DOHH2 (cell line): ENCODE data around the gene ADAMTSL1.

Source experiments
- H3F3A ChIP-seq: fragments of 200-600 bp; sonication (generic), shearing (Covaris generic); 2 replicates; pipeline ENCODE4 v1.6.0; 2016; ENCODE audit warnings: antibody characterized with exemption, mild to moderate bottlenecking; ENCODE audit not compliant: control insufficient read depth, insufficient read depth
- H3K27ac ChIP-seq: fragments of 200-600 bp; sonication (generic); 2 replicates; pipeline ENCODE4 v1.5.1; 2014; ENCODE audit warnings: low read depth, mild to moderate bottlenecking, low read length, moderate library complexity
- H3K27me3 ChIP-seq: fragments of 200-600 bp; sonication (generic); 2 replicates; pipeline ENCODE4 v1.6.1; 2014; ENCODE audit warnings: mild to moderate bottlenecking, low read length, mixed read lengths; ENCODE audit not compliant: control insufficient read depth
- H3K36me3 ChIP-seq: fragments of 200-600 bp; sonication (generic); 2 replicates; pipeline ENCODE4 v1.6.1; 2014; ENCODE audit warnings: mild to moderate bottlenecking, low read length, moderate library complexity, mixed read lengths; ENCODE audit not compliant: control insufficient read depth
- H3K4me1 ChIP-seq: fragments of 200-600 bp; sonication (generic); 2 replicates; pipeline ENCODE4 v1.6.1; 2014; ENCODE audit warnings: mild to moderate bottlenecking, low read length, mixed read lengths; ENCODE audit not compliant: control insufficient read depth
- H3K4me2 ChIP-seq: fragments of 200-600 bp; sonication (generic); 2 replicates; pipeline ENCODE4 v1.6.0; 2014; ENCODE audit warnings: mild to moderate bottlenecking, low read length, moderate library complexity
- H3K4me3 ChIP-seq: fragments of 200-600 bp; sonication (generic); 2 replicates; pipeline ENCODE4 v1.5.1; 2014; ENCODE audit warnings: mild to moderate bottlenecking, low read length, mixed read lengths
- H3K79me2 ChIP-seq: fragments of 200-600 bp; sonication (generic); 2 replicates; pipeline ENCODE4 v1.6.1; 2014; ENCODE audit warnings: mild to moderate bottlenecking, low read length, mixed read lengths; ENCODE audit not compliant: control insufficient read depth
- H3K9me2 ChIP-seq: fragments of 200-600 bp; sonication (generic); replicated peaks from 2 replicates; pipeline ENCODE4 v1.6.1; 2014; ENCODE audit warnings: mild to moderate bottlenecking, low read length, mixed read lengths; ENCODE audit not compliant: control insufficient read depth
- H3K9me3 ChIP-seq: fragments of 200-600 bp; sonication (generic); 2 replicates; pipeline ENCODE4 v1.6.1; 2014; ENCODE audit warnings: antibody characterized with exemption, low read length, mixed read lengths; ENCODE audit not compliant: control insufficient read depth, insufficient read depth
- H4K20me1 ChIP-seq: fragments of 200-600 bp; sonication (generic); 2 replicates; pipeline ENCODE4 v1.6.0; 2014; ENCODE audit warnings: low read depth, mild to moderate bottlenecking, antibody characterized with exemption, low read length, moderate library complexity; ENCODE audit not compliant: control insufficient read depth, insufficient read depth
- CTCF ChIP-seq: fragments of 200-600 bp; sonication (generic); IDR thresholded peaks from one replicate; pipeline ENCODE4 v1.5.1; 2014; ENCODE audit warnings: antibody characterized with exemption, mild to moderate bottlenecking, low read depth, low read length; ENCODE audit not compliant: poor library complexity, severe bottlenecking
- EZH2phosphoT487 ChIP-seq: fragments of 200-600 bp; sonication (generic); IDR thresholded peaks from 2 replicates; pipeline ENCODE4 v1.6.1; 2017; ENCODE audit warnings: borderline replicate concordance, mild to moderate bottlenecking, antibody characterized with exemption, low read length, moderate library complexity, mixed read lengths

ADAMTSL1 gene

GRCh38 chr9:18834740-18835361 lies 360.9 kb downstream of the ADAMTSL1 start:
- Histone ChIP-seq H3K27ac (no peak overlapping the region), H4K20me1 (no peaks in the 10 kb centered on the region), H3K4me2 (no peak overlapping the region), H3K9me2 (no peaks in the 10 kb centered on the region), H3K4me1 (no peaks in the 10 kb centered on the region), H3K27me3 (no peaks in the 10 kb centered on the region; the same call in 1 of the 2 replicates), H3F3A (no peaks in the 10 kb centered on the region), H3K4me3 (no peak overlapping the region), H3K79me2 (no peaks in the 10 kb centered on the region), H3K36me3 (no peaks in the 10 kb centered on the region), H3K9me3 (no peaks in the 10 kb centered on the region)
- TF ChIP-seq EZH2phosphoT487 (no peak), CTCF (no peak)

DNA sequence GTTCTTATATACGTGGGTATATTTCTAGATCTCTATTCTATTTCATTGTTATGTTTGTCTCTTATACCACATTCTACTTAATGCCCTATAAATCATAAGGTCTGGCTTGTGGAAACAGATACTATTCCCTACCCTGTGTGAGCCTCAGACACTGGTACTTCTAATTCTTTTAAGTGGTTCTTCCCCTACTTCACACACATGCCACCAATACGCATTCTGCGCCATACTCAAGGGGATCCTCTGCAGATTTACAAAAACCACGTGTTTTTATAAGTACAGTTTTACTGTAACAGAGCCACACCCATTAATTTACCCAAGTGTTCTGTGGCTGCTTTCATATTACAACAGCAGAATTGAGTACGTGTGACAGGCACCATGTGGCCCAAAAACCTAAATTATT lies 363.4 kb downstream of the ADAMTSL1 start:
- H3K27ac ChIP-seq: no peak overlapping the region
- no peaks in the 10 kb centered on the region; the same call in 1 of the 2 replicates for H3K27me3 ChIP-seq
- H3K4me3 ChIP-seq: no peak overlapping the region
- H3F3A ChIP-seq: no peaks in the 10 kb centered on the region
- no peaks in the 10 kb centered on the region for H3K9me2 ChIP-seq
- H3K79me2 ChIP-seq: no peaks in the 10 kb centered on the region
- H3K4me2 ChIP-seq: no peak overlapping the region
- H4K20me1 ChIP-seq: no peaks in the 10 kb centered on the region
- H3K4me1 ChIP-seq: no peaks in the 10 kb centered on the region
- H3K36me3 ChIP-seq: no peaks in the 10 kb centered on the region
- H3K9me3 ChIP-seq: no peaks in the 10 kb centered on the region
- no peak for TF ChIP-seq CTCF
- TF ChIP-seq EZH2phosphoT487: no peak

- no peak overlapping the region for H3K4me2 ChIP-seq
- no peak overlapping the region for H3K27ac ChIP-seq
- H3K9me2 ChIP-seq: no peaks in the 10 kb centered on the region
- TF ChIP-seq EZH2phosphoT487 (no peak), CTCF (no peak)
- no peaks in the 10 kb centered on the region for H4K20me1 ChIP-seq
- H3K79me2 ChIP-seq: no peaks in the 10 kb centered on the region
- H3K9me3 ChIP-seq: no peaks in the 10 kb centered on the region; the same call in 1 of the 2 replicates
- no peaks in the 10 kb centered on the region for H3K36me3 ChIP-seq
- no peaks in the 10 kb centered on the region for H3K4me1 ChIP-seq
- no peak overlapping the region for H3K4me3 ChIP-seq
- no peaks in the 10 kb centered on the region for H3K27me3 ChIP-seq
- no peaks in the 10 kb centered on the region for H3F3A ChIP-seq
Measured at GRCh38 chr9:18847576-18848275, 373.8 kb downstream of the ADAMTSL1 start.
